ENCODE measurements around the gene SUFU.

SUFU gene

DNA sequence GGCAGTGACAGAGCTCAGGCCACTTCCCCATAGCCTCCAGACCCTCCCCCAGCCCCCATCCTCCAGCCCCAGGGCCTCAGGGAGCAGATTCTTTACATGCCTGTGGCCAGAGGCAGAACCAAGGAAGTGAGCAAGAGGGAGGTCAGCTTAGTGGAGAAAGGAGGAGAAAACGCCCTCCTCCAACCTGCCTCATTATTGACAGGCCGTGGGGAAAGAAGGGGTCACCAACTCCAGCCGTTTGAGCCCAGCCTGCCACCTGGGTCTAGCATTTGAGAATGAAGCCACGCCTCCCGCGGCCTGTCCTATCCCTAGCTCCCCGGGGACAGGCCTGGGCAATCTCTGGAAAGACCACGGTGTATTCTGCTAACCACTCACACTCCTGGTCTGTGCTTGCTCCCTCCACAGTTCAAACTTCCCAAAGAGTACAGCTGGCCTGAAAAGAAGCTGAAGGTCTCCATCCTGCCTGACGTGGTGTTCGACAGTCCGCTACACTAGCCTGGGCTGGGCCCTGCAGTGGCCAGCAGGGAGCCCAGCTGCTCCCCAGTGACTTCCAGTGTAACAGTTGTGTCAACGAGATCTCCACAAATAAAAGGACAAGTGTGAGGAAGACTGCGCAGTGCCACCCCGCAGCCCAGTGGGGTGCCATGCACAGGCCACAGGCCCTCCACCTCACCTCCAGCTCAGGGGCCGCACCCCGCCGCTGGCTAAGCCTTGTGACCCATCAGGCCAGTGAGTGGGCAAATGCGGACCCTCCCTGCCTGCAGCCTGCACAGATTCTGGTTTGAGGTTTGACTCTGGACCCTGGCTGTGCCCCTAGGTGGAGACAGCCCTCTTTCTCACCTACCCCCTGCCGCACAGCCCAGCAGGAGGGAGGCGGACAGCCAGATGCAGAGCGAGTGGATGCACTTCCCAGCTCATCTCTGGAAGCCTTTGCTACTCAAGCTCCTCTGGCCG lies 126.2 kb downstream of the SUFU start:
- in situ Hi-C loops (cut with HindIII; ENCODE audit: low sequenced_read_pairs) = no loop called here

DNA sequence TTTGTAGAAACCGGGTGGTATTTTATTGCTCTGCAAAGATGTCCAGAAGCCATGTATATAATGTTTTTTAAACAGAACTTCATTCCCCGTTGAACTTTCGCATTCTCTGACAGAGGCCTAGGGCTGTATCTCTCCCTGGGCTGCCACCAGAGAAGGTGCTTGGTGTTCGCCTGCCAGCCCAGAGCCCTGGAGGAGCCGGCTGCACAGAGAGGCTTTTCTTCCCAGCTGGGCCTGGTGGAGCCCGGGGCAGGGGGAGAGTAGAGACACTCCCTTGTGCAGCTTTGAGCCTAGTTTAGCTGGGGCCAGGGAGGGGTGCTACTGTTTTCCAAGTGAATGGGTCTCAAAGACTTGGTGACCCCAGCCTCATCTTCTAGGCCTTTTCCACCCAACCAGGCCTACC lies 126.9 kb downstream of the SUFU start:
- in situ Hi-C loops (cut with HindIII; ENCODE audit: low sequenced_read_pairs) = no loop called here

DNA sequence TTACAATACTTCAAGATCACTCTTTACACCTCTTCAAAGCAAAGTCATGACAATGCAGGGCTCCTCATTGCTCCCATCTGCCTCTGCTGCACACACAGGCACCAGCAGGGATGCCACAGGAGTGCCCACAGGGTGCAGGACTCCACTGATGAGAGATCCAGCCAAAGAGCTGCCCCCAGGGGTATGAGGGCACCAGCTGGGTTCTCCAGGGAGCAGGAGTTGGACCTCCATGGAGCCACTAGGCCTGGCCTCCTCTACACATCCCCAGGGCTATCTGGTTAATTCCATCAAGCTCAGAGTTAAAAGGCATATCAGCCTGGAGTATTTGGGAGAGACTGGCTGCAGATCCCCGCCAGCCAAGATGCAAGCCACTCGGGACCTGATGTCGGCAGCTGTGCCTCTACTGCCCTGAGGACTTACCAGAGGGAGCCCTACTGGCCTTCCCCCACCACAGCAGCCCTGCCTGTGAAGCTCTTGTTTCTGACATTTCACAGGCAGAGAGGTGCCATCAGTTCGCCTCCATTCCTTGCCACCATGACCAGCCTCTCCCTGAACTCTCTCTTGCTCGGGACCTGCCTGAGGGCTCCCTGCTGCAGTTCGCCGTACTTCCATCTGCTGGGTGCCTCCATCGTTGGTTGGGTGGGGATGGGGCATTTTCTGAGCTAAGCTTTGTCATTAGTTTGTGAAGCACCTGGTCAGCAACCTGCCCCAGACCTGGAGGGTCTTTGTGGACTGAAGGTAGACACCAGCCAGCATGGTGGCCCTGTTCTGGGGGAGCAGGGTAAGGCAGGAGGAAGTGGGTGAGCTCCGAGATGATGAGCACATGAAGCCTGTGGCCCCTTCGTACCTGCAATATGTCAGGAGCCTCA lies 128.0 kb downstream of the SUFU start:
- in situ Hi-C loops (cut with HindIII; ENCODE audit: low sequenced_read_pairs) = no loop called here

DNA sequence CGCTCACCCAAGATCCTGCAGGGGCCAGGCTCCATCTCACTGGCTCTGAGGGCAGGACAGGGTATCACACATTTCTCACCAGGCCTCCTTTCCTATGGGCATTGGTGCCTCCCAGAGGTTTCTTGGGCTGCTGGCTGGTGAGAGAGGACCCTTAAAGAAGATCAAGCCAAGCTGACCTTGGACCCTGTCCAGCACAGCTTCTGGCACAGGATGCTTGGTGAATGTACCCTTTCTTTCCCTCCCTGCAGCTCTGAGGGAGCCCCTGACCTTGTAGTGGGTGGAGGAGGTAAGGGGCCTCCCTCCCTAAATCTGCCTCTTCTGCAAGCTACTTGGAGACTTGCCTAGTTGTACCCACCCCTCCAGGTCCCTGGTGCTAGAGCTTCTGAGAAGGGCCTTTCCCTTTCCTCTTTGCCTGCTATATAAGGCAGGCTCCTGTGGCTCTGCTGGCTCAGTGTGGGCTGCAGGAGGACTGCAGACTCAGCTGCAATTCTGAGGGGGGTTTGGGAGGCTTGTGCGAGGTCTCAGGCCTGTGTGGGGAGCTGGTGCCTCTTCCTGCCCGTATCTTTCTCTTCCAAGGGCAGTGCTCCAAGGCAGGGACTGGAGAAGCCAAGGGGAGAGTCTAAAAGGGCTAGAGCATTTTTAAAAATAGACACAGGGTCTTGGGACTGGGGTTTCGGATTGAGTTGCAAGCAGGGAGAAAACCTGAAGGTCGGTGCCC lies 128.8 kb downstream of the SUFU start:
- in situ Hi-C loops (cut with HindIII; ENCODE audit: low sequenced_read_pairs) = no loop called here

DNA sequence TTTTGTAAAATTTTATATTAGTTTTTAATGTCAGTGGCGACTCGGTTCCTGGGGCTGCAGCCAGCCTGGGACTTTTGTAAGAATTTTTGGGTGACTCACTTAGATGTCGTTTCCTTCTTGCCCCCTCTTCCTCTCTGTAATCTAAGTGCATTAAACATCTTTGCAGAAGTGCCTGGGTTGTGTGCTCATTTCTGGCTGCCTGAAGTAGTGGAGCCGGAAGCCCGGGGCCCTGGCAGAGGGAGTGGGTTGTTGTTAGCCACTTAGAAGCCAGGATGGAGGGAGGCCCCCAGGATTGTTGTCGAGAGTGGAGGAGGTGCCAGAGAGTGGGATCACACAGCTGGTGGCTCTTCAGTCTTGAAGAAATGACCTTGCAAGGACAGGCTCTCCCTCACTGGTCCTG lies 129.5 kb downstream of the SUFU start:
- in situ Hi-C loops (cut with HindIII; ENCODE audit: low sequenced_read_pairs) = no loop called here

DNA sequence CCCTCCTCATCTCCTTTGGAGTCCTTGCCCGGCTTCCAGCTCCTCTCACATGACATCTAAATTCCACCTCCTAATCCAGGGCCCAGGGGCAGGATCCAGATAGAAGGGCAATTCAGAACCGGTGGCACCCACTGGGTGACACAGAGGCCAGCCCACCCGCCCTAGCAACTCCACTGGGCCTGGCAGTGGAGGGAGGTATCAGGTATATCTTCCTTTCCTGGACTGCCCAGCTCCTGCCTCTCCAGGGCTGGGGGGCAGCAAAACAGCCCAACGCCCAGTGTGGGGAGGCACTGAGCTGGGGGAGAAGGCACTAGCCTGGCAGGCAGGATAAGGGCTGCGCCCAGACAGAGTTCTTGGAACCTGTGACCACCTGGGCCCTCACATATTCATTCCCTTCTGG lies 130.1 kb downstream of the SUFU start:
- in situ Hi-C loops (cut with HindIII; ENCODE audit: low sequenced_read_pairs) = no loop called here

DNA sequence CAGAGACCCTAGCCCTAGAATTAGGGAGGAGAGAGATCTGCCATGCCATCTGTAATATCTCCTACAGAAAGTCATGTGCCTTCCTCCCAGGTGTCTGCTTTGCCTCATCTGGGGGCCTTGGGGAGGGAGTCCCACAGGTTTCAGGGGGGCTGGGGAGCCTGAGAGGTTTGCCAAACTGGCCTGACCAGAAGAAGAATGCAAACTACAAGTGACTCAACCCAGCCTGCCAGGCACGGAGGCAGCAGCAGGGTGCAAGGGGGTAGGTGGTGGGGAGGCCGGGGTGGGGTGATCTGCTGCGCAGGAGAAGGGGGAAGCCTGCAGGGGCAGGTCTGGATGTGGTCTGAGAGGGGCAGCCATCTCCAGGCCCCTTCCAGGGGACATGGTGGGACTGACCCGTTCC lies 130.9 kb downstream of the SUFU start:
- in situ Hi-C loops (cut with HindIII; ENCODE audit: low sequenced_read_pairs) = no loop called here

DNA sequence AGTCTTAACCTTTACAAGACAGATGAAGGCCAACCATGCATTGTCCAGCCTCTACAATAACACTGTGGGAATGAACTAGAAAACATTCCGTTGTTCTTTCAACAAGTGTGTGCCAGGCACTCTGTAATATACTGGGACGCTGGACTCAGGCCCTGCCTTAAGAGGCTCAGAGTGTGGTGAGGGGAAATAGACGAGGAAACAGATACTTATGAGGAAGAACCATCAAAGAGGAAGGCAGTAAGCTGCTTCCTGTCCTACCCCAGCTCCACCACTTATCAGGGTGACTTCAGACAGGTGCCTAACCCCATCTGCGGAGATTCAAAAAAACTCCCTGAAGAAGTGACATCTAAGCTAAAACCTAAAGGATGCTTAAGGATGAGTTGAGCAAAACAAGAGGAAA lies 131.6 kb downstream of the SUFU start:
- in situ Hi-C loops (cut with HindIII; ENCODE audit: low sequenced_read_pairs) = no loop called here

DNA sequence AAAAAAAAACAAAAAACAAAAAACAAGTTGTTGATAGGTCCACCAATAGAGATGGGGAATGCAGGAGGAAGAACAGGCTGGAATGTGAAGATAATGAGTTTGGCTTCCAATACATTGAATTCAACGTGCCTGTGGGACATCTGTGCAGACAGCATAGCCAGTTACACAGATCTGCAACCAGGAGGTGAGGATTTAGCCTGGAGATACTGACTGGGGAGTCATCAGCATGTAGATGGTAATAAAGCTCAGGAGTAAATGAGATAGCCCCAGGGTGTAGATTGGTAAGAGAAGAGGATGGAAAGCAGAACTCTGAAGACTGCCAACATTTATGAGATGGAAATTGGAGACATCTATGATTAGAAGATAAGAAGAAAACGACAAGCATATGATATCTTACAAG lies 135.8 kb downstream of the SUFU start:
- in situ Hi-C loops (cut with HindIII; ENCODE audit: low sequenced_read_pairs) = no loop called here

DNA sequence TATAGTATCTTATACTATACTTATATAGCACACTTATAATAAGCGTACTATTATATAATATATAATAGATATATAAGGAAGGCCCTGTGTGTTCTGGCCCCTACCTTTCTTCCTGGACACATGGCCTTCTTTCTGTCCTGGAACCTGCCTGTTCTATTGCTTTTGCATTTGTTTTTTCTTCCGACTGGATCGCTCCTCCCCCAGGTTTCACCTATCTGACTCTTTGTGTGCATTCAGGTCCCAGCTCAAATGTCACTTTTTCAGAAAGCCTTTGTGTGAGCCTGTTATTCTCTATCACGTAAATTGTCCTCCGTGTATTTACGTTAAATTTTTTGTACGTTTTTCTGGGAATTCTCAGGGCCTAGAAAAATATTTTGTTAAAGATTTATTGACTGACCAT lies 137.6 kb downstream of the SUFU start:
- in situ Hi-C loops (cut with HindIII; ENCODE audit: low sequenced_read_pairs) = no loop called here

DNA sequence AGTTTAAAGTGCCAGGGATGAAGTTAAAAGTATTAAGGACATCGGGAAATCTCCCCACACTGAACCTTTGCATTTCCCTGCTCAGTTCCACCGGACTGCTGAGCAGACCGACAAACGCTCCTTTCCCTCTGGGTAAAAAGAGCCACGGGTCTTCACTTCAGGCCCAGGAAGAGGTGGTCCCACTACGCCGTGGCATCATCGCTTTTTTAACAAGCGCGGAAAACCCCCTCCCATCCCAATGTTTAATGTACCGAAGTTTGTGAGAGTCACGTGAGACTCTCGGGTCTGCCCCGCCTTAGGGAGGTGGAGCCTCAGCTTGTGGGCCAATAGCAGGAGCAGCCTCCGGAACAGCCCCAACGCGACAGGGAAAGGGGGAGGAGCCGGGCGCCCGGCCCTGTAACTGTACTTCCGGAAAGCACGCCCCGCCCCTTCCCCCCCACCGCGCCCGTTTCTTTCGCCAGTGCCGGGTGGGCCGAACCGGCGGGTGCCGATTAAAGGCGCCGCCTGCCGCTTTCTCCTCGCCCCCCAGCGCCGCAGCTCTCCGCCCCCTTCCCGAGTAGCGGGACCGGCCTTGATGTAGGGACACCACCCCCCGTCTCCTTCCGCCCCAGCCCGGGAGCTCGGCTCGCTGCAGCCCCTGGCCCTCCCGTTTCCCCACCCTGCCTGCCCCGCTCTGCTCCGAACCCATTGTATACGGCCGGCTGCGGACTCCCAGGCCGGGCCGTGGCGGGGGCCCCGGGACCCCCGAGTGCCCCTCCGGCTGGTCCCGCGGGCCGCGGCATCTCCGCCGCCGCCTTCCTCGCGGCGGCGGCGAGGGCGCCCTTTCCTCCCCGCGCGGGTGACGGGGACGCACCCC lies 138.3 kb downstream of the SUFU start:
- in situ Hi-C loops (cut with HindIII; ENCODE audit: low sequenced_read_pairs) = no loop called here

DNA sequence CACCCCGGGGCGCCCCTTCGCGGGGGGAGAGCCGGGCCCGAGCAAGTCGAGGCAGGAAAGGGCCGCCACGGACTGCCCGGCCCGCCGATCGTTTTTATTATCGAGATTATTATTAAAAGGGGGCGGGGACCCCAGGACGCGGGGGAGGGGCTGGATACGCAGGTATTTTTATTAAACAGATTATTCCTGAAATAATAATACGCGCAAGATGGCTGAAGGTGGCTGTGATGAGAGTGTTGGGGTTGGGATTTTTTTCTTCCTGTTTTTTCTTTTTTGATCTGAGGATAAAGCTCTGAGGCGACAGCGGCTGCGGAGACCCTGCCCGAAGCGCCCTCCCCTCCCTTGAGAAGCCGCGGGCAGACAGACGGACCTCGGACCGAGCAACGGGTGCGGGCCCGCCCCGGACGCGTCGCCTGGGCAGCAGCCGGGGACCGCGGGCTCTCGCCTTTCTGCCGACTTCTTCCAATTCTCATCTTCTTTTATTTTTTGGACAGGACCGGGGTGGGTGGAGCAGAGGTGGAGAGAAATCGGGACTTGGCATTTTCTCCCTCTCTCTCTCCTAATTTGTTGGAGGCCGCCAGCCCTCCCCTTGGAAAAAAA lies 139.1 kb downstream of the SUFU start:
- in situ Hi-C loops (cut with HindIII; ENCODE audit: low sequenced_read_pairs) = no loop called here

DNA sequence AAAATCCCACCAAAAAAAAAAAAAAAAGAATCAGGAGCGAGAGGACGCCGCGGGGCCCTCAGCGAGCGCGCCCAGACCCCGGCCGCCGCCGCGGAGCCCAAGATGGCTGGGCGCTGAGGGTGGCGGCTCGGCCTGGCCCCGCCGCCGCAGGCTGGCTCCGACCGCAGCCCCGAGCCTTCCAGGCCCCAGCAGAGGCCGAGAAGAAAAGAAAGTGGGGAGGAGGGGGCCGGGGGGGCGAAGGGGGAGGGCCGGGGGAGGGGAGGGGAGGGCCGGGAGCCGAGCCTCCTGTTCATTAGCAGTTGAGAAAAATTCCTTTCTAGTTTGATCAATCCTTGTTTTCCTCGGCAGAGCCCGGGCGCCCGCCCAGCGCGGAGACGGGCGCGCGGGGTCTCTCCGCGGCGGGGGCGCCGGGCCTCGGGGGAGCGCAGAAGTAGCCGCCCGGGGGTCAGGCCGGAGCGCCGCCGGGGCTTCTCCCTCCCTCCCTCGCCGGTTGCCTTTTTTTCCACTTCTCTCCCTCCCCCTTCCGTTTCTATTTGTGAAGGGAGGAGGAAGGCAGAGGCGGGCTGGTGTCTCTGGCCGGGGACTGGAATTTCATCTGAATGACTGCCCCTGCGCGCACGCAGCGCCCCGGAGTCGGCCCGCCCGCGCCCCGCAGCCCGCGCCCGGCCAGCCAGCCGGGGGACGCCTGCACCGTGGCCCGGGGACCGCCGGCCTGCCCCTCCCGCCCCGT lies 139.7 kb downstream of the SUFU start:
- in situ Hi-C loops (cut with HindIII; ENCODE audit: low sequenced_read_pairs) = no loop called here

DNA sequence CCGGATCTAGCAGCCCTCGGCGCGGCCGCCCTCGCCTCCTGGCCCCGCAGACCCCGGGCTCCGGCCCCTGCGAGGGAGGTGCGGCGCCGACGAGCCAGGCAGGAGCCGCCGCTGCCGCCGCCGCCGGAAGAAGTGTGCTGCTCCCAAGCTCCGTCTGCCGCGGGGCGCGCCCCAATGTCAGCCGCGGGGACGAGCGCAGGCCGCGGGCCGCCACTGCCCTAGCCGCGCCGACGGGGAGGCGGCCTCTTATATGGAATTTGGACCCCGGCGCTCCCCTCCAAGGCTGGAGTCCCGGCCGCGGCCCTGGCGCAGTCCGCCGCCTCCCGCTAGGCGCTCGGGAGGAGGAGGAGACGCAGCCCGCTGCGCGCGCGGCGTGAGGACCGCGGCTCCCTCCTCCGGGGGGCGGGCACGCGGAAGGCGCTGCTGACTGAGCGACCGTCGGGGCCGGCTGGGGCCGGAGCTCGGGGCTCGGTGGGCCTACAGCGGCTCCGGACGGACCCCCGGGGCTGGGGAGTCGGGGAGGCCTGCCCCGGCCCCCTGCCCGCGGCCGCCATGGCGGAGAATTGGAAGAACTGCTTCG lies 140.4 kb downstream of the SUFU start, which contains the start of gene TRIM8:
Gene TRIM8 (plus strand): TSS at position 414 of the 580 bp plus-strand sequence. CDS start 139 bp downstream, at position 553.
- in situ Hi-C loops (cut with HindIII; ENCODE audit: low sequenced_read_pairs) = no loop called here

DNA sequence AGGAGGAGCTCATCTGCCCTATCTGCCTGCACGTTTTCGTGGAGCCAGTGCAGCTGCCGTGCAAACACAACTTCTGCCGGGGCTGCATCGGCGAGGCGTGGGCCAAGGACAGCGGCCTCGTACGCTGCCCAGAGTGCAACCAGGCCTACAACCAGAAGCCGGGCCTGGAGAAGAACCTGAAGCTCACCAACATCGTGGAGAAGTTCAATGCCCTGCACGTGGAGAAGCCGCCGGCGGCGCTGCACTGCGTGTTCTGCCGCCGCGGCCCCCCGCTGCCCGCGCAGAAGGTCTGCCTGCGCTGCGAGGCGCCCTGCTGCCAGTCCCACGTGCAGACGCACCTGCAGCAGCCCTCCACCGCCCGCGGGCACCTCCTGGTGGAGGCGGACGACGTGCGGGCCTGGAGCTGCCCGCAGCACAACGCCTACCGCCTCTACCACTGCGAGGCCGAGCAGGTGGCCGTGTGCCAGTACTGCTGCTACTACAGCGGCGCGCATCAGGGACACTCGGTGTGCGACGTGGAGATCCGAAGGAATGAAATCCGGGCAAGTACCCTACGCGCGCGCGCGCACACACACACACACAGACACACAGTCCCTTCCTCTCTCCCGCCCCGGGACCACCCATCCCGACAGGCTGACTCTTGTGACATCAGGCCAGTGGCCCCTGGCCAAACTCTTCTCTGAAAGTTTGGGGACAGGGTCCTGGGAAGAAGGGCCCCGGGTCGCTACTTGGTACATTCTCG lies 141.0 kb downstream of the SUFU start:
- in situ Hi-C loops (cut with HindIII; ENCODE audit: low sequenced_read_pairs) = no loop called here

DNA sequence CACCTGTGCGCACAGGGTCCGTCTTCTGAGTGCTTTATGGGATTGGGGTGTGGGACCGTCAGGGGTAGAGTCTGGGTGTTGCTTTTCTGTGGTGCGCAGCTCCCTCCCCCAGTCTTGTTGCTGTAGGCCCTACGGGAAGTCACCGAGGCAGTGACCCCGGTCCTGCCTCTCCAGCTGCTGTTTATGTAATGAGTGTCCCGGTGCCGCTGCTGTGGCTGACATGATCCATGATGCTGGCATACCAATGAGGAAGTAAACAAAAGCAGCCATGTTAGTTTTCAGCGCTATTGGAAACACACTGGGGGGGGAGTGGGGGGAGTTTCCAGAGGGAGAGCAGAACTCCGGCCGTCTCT lies 141.6 kb downstream of the SUFU start:
- in situ Hi-C loops (cut with HindIII; ENCODE audit: low sequenced_read_pairs) = no loop called here

DNA sequence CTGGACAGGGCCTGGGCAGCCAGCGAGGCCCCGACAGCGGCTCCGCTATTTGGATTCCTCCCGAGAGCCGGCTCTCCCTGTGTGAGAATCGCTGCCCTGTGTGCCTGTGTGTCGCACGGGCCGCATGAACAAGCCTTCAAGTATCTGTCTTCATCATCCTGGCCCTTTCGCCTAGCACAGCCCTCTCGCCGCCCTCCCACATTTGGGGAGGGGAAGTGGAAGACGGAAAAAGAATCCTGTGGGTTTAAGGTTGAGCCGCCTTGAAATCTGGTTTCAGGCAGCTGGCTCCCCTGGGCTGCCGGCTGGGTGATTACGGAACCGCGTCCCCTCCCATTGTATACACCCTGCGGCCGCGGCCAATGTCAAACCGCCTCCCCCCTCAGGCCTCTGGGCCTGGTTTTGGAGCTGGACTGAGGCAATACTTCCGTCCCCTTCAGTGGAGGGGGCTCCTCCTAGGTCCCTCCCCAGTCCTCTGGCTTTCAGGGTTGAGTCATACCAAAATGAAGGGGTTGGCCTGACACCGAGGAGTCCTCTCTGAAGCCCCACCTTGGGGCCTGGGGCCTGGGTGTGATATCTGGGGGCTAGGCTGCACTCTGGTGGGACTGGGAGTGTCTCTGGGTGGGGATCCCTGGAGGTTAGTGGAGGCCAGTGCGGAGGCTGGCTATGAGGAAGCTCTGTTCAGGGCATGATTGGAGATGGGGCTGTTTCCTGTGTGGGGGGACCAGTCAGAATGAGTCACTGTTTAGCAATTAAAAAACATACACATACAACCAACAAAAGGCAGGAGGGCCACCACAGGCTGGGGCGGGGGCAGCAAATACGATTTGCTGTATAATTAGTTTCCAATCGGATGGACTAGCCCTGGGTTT lies 142.2 kb downstream of the SUFU start:
- in situ Hi-C loops (cut with HindIII; ENCODE audit: low sequenced_read_pairs) = no loop called here
